ENCODE results near the gene PPP1R37.

The PPP1R37 gene

DNA sequence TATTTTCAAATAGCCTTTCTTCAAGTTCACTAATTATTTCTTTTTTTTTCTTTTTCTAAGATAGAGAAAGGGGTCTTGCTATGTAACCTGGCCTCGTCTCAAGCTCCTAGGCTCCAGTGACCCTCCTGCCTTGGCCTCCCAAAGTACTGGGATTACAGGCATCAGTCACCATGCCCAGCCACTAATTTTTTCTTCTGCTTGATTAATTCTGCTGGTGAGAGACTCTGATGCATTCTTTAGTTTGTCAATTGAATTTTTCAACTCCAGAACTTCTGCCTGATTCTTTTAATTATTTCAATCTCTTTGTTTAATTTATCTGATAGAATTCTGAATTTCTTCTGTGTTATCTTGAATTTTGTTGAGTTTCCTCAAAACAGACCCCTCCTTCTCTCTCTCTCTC is 97.0 kb downstream of the PPP1R37 start (continued):
- TF ChIP-seq ZNF529 (tag by site-specific recombination; IDR thresholded peaks at IDR 0.05; ENCODE audit: insufficient replicate concordance) (no peak), ZNF623 (tag by site-specific recombination; IDR thresholded peaks at IDR 0.05) (no peak), EGR2 (tag by site-specific recombination; IDR thresholded peaks at IDR 0.05; ENCODE audit: low read depth) (no peak), HOXD13 (CRISPR knock-in tag; IDR thresholded peaks at IDR 0.05; ENCODE audit: borderline replicate concordance) (no peak), ZBTB1 (tag by site-specific recombination; IDR thresholded peaks at IDR 0.05) (no peak)
- TF ChIP-seq, protein P1, sequence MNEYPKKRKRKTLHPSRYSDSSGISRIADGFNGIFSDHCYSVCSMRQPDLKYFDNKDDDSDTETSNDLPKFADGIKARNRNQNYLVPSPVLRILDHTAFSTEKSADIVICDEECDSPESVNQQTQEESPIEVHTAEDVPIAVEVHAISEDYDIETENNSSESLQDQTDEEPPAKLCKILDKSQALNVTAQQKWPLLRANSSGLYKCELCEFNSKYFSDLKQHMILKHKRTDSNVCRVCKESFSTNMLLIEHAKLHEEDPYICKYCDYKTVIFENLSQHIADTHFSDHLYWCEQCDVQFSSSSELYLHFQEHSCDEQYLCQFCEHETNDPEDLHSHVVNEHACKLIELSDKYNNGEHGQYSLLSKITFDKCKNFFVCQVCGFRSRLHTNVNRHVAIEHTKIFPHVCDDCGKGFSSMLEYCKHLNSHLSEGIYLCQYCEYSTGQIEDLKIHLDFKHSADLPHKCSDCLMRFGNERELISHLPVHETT (tag by site-specific recombination; IDR thresholded peaks at IDR 0.05), result no peak

DNA sequence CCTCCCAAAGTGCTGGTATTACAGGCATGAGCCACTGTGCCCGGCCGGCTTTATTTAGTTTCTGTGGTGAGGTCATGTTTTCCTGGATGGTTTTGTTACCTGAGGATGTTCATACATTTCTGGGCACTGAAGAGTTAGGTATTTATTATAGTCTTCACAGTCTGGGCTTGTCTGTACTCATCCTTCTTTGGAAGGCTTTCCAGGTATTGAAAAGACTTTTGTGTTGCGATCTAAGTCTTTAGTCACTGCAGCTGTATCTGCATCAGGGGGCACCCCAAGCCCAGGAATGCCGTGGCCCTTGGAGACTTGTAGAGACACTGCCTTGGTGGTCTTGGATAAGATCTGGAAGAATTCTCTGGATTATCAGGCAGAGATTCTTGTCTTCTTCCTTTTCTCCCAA is 98.4 kb downstream of the PPP1R37 start:
- Histone ChIP-seq H3K4me3 (ENCODE audit: low read depth, low read length) (no peak overlapping the region), H3K9me3 (ENCODE audit: control insufficient read depth, insufficient read depth, low read depth, low read length) (no peaks in the 10 kb centered on the region), H3K4me1 (ENCODE audit: control insufficient read depth, insufficient read depth, low read length) (no peaks in the 10 kb centered on the region), H3K27ac (ENCODE audit: extremely low read depth, low read depth, low read length) (no peak overlapping the region), H3K36me3 (ENCODE audit: control insufficient read depth in 2 of 2, insufficient read depth in 1 of 2, low read length in 2 of 2) (no peaks in the 10 kb centered on the region)
- TF ChIP-seq ZBTB20 (tag by site-specific recombination; IDR thresholded peaks at IDR 0.05) (no peak), ZNF157 (tag by site-specific recombination; IDR thresholded peaks at IDR 0.05) (no peak), ZNF701 (tag by site-specific recombination; IDR thresholded peaks at IDR 0.05) (no peak), YY2 (tag by site-specific recombination; IDR thresholded peaks at IDR 0.05) (no peak), ZBTB21 (tag by site-specific recombination; IDR thresholded peaks at IDR 0.05) (no peak), ZNF311 (tag by site-specific recombination; IDR thresholded peaks at IDR 0.05; ENCODE audit: borderline replicate concordance) (no peak), ZBTB8A (tag by site-specific recombination; IDR thresholded peaks at IDR 0.05) (no peak)
- TF ChIP-seq, protein P2, sequence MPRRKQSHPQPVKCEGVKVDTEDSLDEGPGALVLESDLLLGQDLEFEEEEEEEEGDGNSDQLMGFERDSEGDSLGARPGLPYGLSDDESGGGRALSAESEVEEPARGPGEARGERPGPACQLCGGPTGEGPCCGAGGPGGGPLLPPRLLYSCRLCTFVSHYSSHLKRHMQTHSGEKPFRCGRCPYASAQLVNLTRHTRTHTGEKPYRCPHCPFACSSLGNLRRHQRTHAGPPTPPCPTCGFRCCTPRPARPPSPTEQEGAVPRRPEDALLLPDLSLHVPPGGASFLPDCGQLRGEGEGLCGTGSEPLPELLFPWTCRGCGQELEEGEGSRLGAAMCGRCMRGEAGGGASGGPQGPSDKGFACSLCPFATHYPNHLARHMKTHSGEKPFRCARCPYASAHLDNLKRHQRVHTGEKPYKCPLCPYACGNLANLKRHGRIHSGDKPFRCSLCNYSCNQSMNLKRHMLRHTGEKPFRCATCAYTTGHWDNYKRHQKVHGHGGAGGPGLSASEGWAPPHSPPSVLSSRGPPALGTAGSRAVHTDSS (tag by site-specific recombination; IDR thresholded peaks at IDR 0.05), result no peak
- TF ChIP-seq, protein P3, sequence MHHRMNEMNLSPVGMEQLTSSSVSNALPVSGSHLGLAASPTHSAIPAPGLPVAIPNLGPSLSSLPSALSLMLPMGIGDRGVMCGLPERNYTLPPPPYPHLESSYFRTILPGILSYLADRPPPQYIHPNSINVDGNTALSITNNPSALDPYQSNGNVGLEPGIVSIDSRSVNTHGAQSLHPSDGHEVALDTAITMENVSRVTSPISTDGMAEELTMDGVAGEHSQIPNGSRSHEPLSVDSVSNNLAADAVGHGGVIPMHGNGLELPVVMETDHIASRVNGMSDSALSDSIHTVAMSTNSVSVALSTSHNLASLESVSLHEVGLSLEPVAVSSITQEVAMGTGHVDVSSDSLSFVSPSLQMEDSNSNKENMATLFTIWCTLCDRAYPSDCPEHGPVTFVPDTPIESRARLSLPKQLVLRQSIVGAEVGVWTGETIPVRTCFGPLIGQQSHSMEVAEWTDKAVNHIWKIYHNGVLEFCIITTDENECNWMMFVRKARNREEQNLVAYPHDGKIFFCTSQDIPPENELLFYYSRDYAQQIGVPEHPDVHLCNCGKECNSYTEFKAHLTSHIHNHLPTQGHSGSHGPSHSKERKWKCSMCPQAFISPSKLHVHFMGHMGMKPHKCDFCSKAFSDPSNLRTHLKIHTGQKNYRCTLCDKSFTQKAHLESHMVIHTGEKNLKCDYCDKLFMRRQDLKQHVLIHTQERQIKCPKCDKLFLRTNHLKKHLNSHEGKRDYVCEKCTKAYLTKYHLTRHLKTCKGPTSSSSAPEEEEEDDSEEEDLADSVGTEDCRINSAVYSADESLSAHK (tag by site-specific recombination; IDR thresholded peaks at IDR 0.05), result no peak
- ChIA-PET CTCF (interaction anchor here (1.2 kb wide), 1 partner anchor 146 kb away, joined by 3 read pairs; no protein-coding TSS in a partner anchor), POLR2A (no interaction called here)

DNA sequence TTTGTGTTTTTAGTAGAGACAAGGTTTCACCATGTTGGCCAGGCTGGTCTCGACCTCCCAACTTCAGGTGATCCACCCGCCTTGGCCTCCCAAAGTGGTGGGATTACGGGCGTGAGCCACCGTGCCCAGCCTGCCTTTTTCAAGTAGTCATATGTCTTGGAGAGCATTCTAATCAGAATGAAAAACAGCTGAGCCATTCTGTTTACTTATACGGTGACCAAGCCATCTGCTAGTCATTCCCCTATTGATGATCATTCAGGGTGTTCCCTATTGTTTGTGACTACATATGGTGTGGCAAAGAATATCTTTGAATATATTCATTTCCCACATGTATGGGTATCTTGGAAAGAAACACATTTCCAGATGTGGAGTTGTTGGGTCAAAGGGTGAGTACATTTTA is 102.8 kb downstream of the PPP1R37 start:
- POLR2A ChIA-PET, result no interaction called here
- no peak overlapping the region for H3K27ac ChIP-seq (ENCODE audit: extremely low read depth, low read depth, low read length)
- CTCF ChIA-PET, result interaction anchor here (1.3 kb wide), 1 partner anchor 136 kb away, joined by 4 read pairs; no protein-coding TSS in a partner anchor
- H3K4me1 ChIP-seq (ENCODE audit: control insufficient read depth, insufficient read depth, low read length), result no peaks in the 10 kb centered on the region
- H3K36me3 ChIP-seq (ENCODE audit: control insufficient read depth in 2 of 2, insufficient read depth in 1 of 2, low read length in 2 of 2), result no peaks in the 10 kb centered on the region
- H3K4me3 ChIP-seq (ENCODE audit: low read depth, low read length), result no peak overlapping the region
- no peaks in the 10 kb centered on the region for H3K9me3 ChIP-seq (ENCODE audit: control insufficient read depth, insufficient read depth, low read depth, low read length)
- TF ChIP-seq ZFP37 (tag by site-specific recombination; IDR thresholded peaks at IDR 0.05), result no peak
- TF ChIP-seq ZNF132 (tag by site-specific recombination; IDR thresholded peaks at IDR 0.05; ENCODE audit: borderline replicate concordance), result no peak
- TF ChIP-seq, protein P3 (tag by site-specific recombination; IDR thresholded peaks at IDR 0.05), result no peak
- no peak for TF ChIP-seq PRDM1 (tag by site-specific recombination; IDR thresholded peaks at IDR 0.05)
- TF ChIP-seq, protein P4, sequence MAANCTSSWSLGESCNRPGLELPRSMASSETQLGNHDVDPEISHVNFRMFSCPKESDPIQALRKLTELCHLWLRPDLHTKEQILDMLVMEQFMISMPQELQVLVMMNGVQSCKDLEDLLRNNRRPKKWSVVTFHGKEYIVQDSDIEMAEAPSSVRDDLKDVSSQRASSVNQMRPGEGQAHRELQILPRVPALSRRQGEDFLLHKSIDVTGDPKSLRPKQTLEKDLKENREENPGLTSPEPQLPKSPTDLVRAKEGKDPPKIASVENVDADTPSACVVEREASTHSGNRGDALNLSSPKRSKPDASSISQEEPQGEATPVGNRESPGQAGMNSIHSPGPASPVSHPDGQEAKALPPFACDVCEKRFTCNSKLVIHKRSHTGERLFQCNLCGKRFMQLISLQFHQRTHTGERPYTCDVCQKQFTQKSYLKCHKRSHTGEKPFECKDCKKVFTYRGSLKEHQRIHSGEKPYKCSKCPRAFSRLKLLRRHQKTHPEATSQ (tag by site-specific recombination; IDR thresholded peaks at IDR 0.05), result no peak
- TF ChIP-seq ZNF19 (tag by site-specific recombination; IDR thresholded peaks at IDR 0.05; ENCODE audit: low read depth), result no peak
- TF ChIP-seq IKZF3 (tag by site-specific recombination; IDR thresholded peaks at IDR 0.05), result no peak
- no peak for TF ChIP-seq ZNF747 (tag by site-specific recombination; IDR thresholded peaks at IDR 0.05)
- TF ChIP-seq, protein P5, sequence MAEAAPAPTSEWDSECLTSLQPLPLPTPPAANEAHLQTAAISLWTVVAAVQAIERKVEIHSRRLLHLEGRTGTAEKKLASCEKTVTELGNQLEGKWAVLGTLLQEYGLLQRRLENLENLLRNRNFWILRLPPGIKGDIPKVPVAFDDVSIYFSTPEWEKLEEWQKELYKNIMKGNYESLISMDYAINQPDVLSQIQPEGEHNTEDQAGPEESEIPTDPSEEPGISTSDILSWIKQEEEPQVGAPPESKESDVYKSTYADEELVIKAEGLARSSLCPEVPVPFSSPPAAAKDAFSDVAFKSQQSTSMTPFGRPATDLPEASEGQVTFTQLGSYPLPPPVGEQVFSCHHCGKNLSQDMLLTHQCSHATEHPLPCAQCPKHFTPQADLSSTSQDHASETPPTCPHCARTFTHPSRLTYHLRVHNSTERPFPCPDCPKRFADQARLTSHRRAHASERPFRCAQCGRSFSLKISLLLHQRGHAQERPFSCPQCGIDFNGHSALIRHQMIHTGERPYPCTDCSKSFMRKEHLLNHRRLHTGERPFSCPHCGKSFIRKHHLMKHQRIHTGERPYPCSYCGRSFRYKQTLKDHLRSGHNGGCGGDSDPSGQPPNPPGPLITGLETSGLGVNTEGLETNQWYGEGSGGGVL (tag by site-specific recombination; IDR thresholded peaks at IDR 0.05), result no peak
- TF ChIP-seq SALL2 (tag by site-specific recombination; IDR thresholded peaks at IDR 0.05; ENCODE audit: borderline replicate concordance), result no peak

Measured in HEK293 (cell line).